K562 (cell line): ENCODE results near the gene SLC25A17. TPM values are rescaled to one million over a fixed set of nuclear protein-coding genes. Genes with fewer than 3 reads are reported as not detected.

ENCODE experiments used
- ATAC-seq: fragments of 200-7000 bp; cut with Tn5 transposase; 3 replicates; pipeline ENCODE4 v1.9.1; 2020; ENCODE audit warnings: moderate library complexity
- BruUV-seq: library from RNA; stranded (reverse); fragments of 400-500 nt; replicated peaks from 2 replicates; lab custom pipeline; 2021; lab: Mats Ljungman, UMichigan
- CTCF ChIA-PET: fragments of 300-600 bp; formaldehyde crosslinking; extraction: SDS; loops from one replicate; lab custom pipeline; 2021; ENCODE audit warnings: low intra/inter-chr PET ratio; lab: Yijun Ruan, JAX
- POLR2A ChIA-PET: fragments of 300-600, 350-650 bp; sonication (Branson Sonifier 250); formaldehyde crosslinking; extraction: SDS; loops from one replicate; lab custom pipeline; 2021; ENCODE audit warnings: antibody characterized with exemption, inconsistent platforms; lab: Yijun Ruan, JAX
- DNase-seq, 4 experiments: peaks; one replicate each; pipeline versions ENCODE4 v3.0.0 to v3.0.0-alpha.2; 2011 to 2018; ENCODE audit warnings: low spot score in 3 of 4, mixed read lengths in 3 of 4; ENCODE audit errors: extremely low read depth in 1 of 4
- FAIRE-seq: peaks from 2 replicates; lab custom pipeline; 2011; peaks lifted over from hg19 to GRCh38; lab: Jason Lieb, UNC
- H2AFZ ChIP-seq: 2 replicates; pipeline ENCODE4 v1.6.0; 2011; ENCODE audit warnings: low read depth, low read length, control low read depth, inconsistent platforms
- H3K27ac ChIP-seq: fragments of 200-600 bp; 3 replicates; pipeline ENCODE4 v1.8.0; 2011; ENCODE audit warnings: low read depth, mild to moderate bottlenecking, control low read depth, inconsistent platforms, low read length, moderate library complexity, mixed read lengths; ENCODE audit errors: extremely low read depth
- H3K27me3 ChIP-seq, 2 experiments: fragments of 300-600 bp in 1 of 2; 2 replicates in 1 of 2; 3 replicates in 1 of 2; pipeline versions ENCODE4 v1.6.0 to v1.8.0; 2011; ENCODE audit warnings: inconsistent platforms in 2 of 2, low read length in 2 of 2, mild to moderate bottlenecking in 1 of 2, mixed read lengths in 1 of 2, moderate library complexity in 1 of 2; ENCODE audit not compliant: control insufficient read depth in 2 of 2, insufficient read depth in 2 of 2
- H3K36me3 ChIP-seq: fragments of 300-600 bp; 3 replicates; pipeline ENCODE4 v1.8.0; 2011; ENCODE audit warnings: mild to moderate bottlenecking, low read length, inconsistent platforms; ENCODE audit not compliant: control insufficient read depth, insufficient read depth
- H3K4me1 ChIP-seq, 2 experiments: fragments of 200-600 bp in 1 of 2; replicated peaks in 1 of 2; 2 replicates in 1 of 2; 3 replicates in 1 of 2; pipeline versions ENCODE4 v1.5.1 to v1.8.0; 2011; ENCODE audit warnings: inconsistent platforms in 2 of 2, low read length in 2 of 2, mild to moderate bottlenecking in 1 of 2, mixed read lengths in 1 of 2, moderate library complexity in 1 of 2; ENCODE audit not compliant: control insufficient read depth in 2 of 2, insufficient read depth in 2 of 2
- H3K4me2 ChIP-seq: 2 replicates; pipeline ENCODE4 v1.6.1; 2011; ENCODE audit warnings: low read length, control low read depth, inconsistent platforms, mixed read lengths; ENCODE audit not compliant: insufficient read depth
- H3K4me3 ChIP-seq: fragments of 200-600 bp; sonication (generic), shearing (Covaris generic); 2 replicates; pipeline ENCODE4 v1.5.1; 2016; ENCODE audit warnings: control low read depth, inconsistent platforms
- H3K79me2 ChIP-seq: fragments of 200-600 bp; 3 replicates; pipeline ENCODE4 v1.8.0; 2011; ENCODE audit warnings: low read length, inconsistent platforms; ENCODE audit not compliant: control insufficient read depth, insufficient read depth
- H3K9ac ChIP-seq, 2 experiments: 2 replicates each; pipeline versions ENCODE4 v1.6.0 to v1.6.1; 2011; ENCODE audit warnings: low read depth in 2 of 2, low read length in 2 of 2, control low read depth in 1 of 2, inconsistent platforms in 1 of 2, mild to moderate bottlenecking in 1 of 2, mixed read lengths in 1 of 2; ENCODE audit not compliant: insufficient read depth in 1 of 2
- H3K9me1 ChIP-seq: one replicate; pipeline ENCODE4 v1.6.0; 2011; ENCODE audit warnings: inconsistent platforms, mild to moderate bottlenecking, low read length, moderate library complexity; ENCODE audit not compliant: control insufficient read depth, insufficient read depth
- H3K9me3 ChIP-seq: replicated peaks from 2 replicates; pipeline ENCODE4 v1.5.1; 2011; ENCODE audit warnings: low read depth, low read length, inconsistent platforms; ENCODE audit not compliant: control insufficient read depth, insufficient read depth
- H4K20me1 ChIP-seq: replicated peaks from 2 replicates; pipeline ENCODE4 v1.6.1; 2011; ENCODE audit warnings: low read length, inconsistent platforms, mixed read lengths; ENCODE audit not compliant: control insufficient read depth, insufficient read depth
- BRF1 ChIP-seq: IDR thresholded peaks from 3 replicates; pipeline ENCODE4 v1.6.1; 2011; ENCODE audit warnings: borderline replicate concordance, mild to moderate bottlenecking; ENCODE audit not compliant: insufficient read length; ENCODE audit errors: extremely low read depth
- DPF2 ChIP-seq: fragments of 450-650 bp; IDR thresholded peaks from 2 replicates; pipeline ENCODE4 v1.6.1; 2016
- ETV1 ChIP-seq: fragments of 450-650 bp; conservative IDR thresholded peaks from 2 replicates; pipeline ENCODE4 v1.6.1; 2016; ENCODE audit warnings: missing genetic modification characterization, control low read depth, low read depth, missing compliant biosample characterization
- MAFG ChIP-seq: fragments of 450-650 bp; conservative IDR thresholded peaks from 2 replicates; pipeline ENCODE4 v1.6.1; 2016; ENCODE audit warnings: missing genetic modification characterization, missing compliant biosample characterization
- MCM2 ChIP-seq: fragments of 450-650 bp; IDR thresholded peaks from 2 replicates; pipeline ENCODE4 v1.6.1; 2017; ENCODE audit warnings: low read depth, mild to moderate bottlenecking
- MCM3 ChIP-seq: fragments of 450-650 bp; IDR thresholded peaks from 2 replicates; pipeline ENCODE4 v1.6.1; 2016
- SMARCA5 ChIP-seq: fragments of 450-650 bp; IDR thresholded peaks from 2 replicates; pipeline ENCODE4 v1.6.1; 2016
- TOE1 ChIP-seq, 2 experiments: fragments of 450-650 bp in 1 of 2; sonication (generic) in 1 of 2; formaldehyde crosslinking in 1 of 2; IDR thresholded peaks; 2 replicates each; pipeline versions ENCODE4 v1.7.1 to v1.8.0; 2016 to 2022; ENCODE audit warnings: borderline replicate concordance in 2 of 2, mild to moderate bottlenecking in 2 of 2, antibody characterized with exemption in 1 of 2, inconsistent platforms in 1 of 2, low read depth in 1 of 2, missing genetic modification reagents in 1 of 2, moderate library complexity in 1 of 2
- XRCC3 ChIP-seq: fragments of 450-650 bp; IDR thresholded peaks from 2 replicates; pipeline ENCODE4 v1.6.1; 2017; ENCODE audit warnings: mild to moderate bottlenecking, moderate library complexity
- whole genome bisulfite sequencing: fragments of 100-300 bp; shearing (Covaris generic); methylation state at CpG from one replicate; pipeline ENCODE4 v1.1.6; 2016; ENCODE audit warnings: low coverage, mixed read lengths; ENCODE audit not compliant: insufficient coverage; ENCODE audit errors: missing lambda C conversion rate; 5-methylcytosine and 5-hydroxymethylcytosine counted together
- in situ Hi-C: fragments of 300-500 bp; cut with MboI; formaldehyde crosslinking; loops from 4 replicates; pipeline ENCODE4 v1.15.0; 2018; ENCODE audit warnings: inconsistent platforms, mixed read lengths
- intact Hi-C: fragments of 100-400 bp; cut with micrococcal nuclease; formaldehyde crosslinking; loops from 2 replicates; pipeline ENCODE4 v1.14.2; 2022
- polyA plus RNA-seq, 8 experiments: library from polyadenylated mRNA; depleted of rRNA in 4 of 8; stranded (reverse) in 5 of 8; unstranded in 3 of 8; fragments of >200 nt; fragmentation: Nextera tagmentation in 2 of 8; fragmentation: Illumina TruSeq in 1 of 8; extraction: Ambion mirVana in 2 of 8; extraction: Trizol in 1 of 8; gene quantifications; 2 replicates each; pipeline versions ENCODE4 v1.2.1 to v1.2.3, GENCODE V29; 2011 to 2014; ENCODE audit warnings: inconsistent platforms in 1 of 8, missing spikeins in 1 of 8
- total RNA-seq, 7 experiments: library from RNA; depleted of rRNA in 6 of 7; stranded (reverse); fragments of >200 nt in 6 of 7; fragmentation: Illumina TruSeq in 2 of 7; extraction: Trizol in 2 of 7; gene quantifications; 2 replicates each; pipeline versions ENCODE4 v1.2.1 to v1.2.3, GENCODE V29; 2011 to 2021; ENCODE audit warnings: low replicate concordance in 1 of 7
- TF ChIP-seq, protein P1 (sequence below): fragments of 450-650 bp; formaldehyde crosslinking; IDR thresholded peaks from 2 replicates; pipeline ENCODE4 v1.4.0; 2022; ENCODE audit warnings: missing genetic modification characterization
- TF ChIP-seq, protein P2 (sequence below): IDR thresholded peaks from 2 replicates; pipeline ENCODE4 v1.6.1; 2012; ENCODE audit warnings: low read depth, low read length, improper control_type of control experiment, borderline replicate concordance

The SLC25A17 gene
- total and polyA plus RNA-seq, 9 of the 15 experiments (the other 6 are each of a cell fraction or from before 2014, with no cell fraction given), result 32.6 to 136 (median 56.2) TPM

DNA sequence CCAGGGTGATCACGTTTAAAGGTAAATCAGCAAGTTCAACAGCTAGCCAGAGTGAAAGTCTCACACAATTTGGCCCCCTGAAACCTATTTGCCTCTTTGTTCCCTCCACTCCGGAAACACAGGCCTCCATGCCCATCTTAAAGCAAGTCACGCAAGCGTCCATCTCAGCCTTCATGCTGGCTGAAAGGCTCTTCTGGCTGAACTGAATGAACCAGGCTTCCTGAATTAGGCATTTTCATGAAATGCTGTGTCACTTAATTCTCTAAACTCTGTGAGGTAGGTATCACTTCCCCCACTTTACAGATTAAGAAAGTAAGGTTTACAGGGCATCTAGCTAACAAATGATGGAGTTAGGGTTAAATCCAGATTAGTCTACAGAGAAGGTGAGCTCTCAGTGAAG lies 1.4 kb downstream of the SLC25A17 start:
- Histone ChIP-seq H3K9ac (peak overlapping the region; percentile 79 to 96; a peak in 3 of 4 replicates), H4K20me1 (no peaks in the 10 kb centered on the region), H3K4me3 (peak overlapping the region; percentile 96), H3K27ac (peak overlapping the region; percentile 89), H3K9me1 (no peaks in the 10 kb centered on the region), H3K4me2 (peak overlapping the region; percentile 92), H3K4me1 (peaks cover 21% of the 10 kb centered on the region in 2 experiments; a peak in 4 of 5 replicates), H3K27me3 (no peaks in the 10 kb centered on the region), H3K79me2 (peaks cover 68% of the 10 kb centered on the region), H2AFZ (no peak overlapping the region; the same call in 1 of the 2 replicates), H3K36me3 (peaks cover 18% of the 10 kb centered on the region), H3K9me3 (no peaks in the 10 kb centered on the region)
- POLR2A ChIA-PET, result interaction anchor here (0.6 to 1.1 kb wide), 3 partner anchors 12 to 318 kb away, joined by 3 to 4 read pairs (median 3); no protein-coding TSS in a partner anchor
- 0% methylated on average over 4 of the region's 4 CpGs for WGBS
- FAIRE-seq (no peak), DNase-seq (peak in 2 of 4 experiments; percentile 8 to 33), ATAC-seq (peak; percentile 6; the same call in 2 of the 3 replicates)
- CTCF ChIA-PET, result no interaction called here
- in situ Hi-C loops, result no loop called here
- no TSS peak for BruUV-seq
- intact Hi-C loops, result loop anchor here (5.0 kb wide), 1 partner anchor 40 kb away; the partner anchor contains the start of genes ST13 and XPNPEP3
- no peak for TF ChIP-seq MCM2
- TF ChIP-seq, protein P1, sequence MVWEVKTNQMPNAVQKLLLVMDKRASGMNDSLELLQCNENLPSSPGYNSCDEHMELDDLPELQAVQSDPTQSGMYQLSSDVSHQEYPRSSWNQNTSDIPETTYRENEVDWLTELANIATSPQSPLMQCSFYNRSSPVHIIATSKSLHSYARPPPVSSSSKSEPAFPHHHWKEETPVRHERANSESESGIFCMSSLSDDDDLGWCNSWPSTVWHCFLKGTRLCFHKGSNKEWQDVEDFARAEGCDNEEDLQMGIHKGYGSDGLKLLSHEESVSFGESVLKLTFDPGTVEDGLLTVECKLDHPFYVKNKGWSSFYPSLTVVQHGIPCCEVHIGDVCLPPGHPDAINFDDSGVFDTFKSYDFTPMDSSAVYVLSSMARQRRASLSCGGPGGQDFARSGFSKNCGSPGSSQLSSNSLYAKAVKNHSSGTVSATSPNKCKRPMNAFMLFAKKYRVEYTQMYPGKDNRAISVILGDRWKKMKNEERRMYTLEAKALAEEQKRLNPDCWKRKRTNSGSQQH (CRISPR knock-in tag), result no peak
- no peak for TF ChIP-seq SMARCA5
- TF ChIP-seq, protein P2, sequence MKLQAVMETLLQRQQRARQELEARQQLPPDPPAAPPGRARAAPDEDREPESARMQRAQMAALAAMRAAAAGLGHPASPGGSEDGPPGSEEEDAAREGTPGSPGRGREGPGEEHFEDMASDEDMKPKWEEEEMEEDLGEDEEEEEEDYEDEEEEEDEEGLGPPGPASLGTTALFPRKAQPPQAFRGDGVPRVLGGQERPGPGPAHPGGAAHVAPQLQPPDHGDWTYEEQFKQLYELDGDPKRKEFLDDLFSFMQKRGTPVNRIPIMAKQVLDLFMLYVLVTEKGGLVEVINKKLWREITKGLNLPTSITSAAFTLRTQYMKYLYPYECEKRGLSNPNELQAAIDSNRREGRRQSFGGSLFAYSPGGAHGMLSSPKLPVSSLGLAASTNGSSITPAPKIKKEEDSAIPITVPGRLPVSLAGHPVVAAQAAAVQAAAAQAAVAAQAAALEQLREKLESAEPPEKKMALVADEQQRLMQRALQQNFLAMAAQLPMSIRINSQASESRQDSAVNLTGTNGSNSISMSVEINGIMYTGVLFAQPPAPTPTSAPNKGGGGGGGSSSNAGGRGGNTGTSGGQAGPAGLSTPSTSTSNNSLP, result no peak
- TF ChIP-seq XRCC3, result no peak
- TF ChIP-seq TOE1 (IDR thresholded peaks at IDR 0.05; ENCODE audit: borderline replicate concordance), result no peak
- TF ChIP-seq TOE1 (CRISPR knock-in tag; IDR thresholded peaks at IDR 0.05; ENCODE audit: borderline replicate concordance, low read depth), result no peak
- TF ChIP-seq BRF1, result no peak
- TF ChIP-seq DPF2, result no peak
- no peak for TF ChIP-seq MCM3
- TF ChIP-seq ETV1 (tag), result 0 out of 2 replicates have a peak, but pooled peaks have one; percentile 3
- TF ChIP-seq MAFG (tag), result peak; percentile 35; the same call in 1 of the 2 replicates
